Stimulated activated effector memory CD8-positive, alpha-beta T cell treated with anti-CD3 and anti-CD28 coated beads, Interleukin-12 subunit alpha, Interleukin-12 subunit beta, amount 100 ng/mL, for 72 hours (primary cell): ENCODE measurements around the gene ZNF768.
"Not testable (repeated sequence)": the region's sequence is repeated elsewhere in the genome, so short reads cannot be mapped to it uniquely, and the experiment has no call there.

Experiments
- ATAC-seq: fragments of 150-1000 bp; cut with Tn5 transposase; 2 replicates; pipeline ENCODE4 v1.10.0; 2021
- DNase-seq, 2 donors: peaks; one replicate each; pipeline ENCODE4 v3.0.0; 2021 to 2022; ENCODE audit warnings: low spot score in 2 of 2
- H3K27ac Mint-ChIP-seq: one replicate; pipeline ENCODE4 v1.8.0; 2022; ENCODE audit warnings: mild to moderate bottlenecking, mixed read lengths
- H3K36me3 Mint-ChIP-seq: one replicate; pipeline ENCODE4 v1.8.0; 2022; ENCODE audit warnings: mild to moderate bottlenecking, mixed read lengths
- H3K4me1 Mint-ChIP-seq: one replicate; pipeline ENCODE4 v1.8.0; 2022; ENCODE audit warnings: mixed read lengths
- H3K4me3 Mint-ChIP-seq: one replicate; pipeline ENCODE4 v1.8.0; 2022; ENCODE audit warnings: mild to moderate bottlenecking, mixed read lengths
- H3K9me3 Mint-ChIP-seq: one replicate; pipeline ENCODE4 v1.8.0; 2022; ENCODE audit warnings: mixed read lengths

Gene ZNF768

GRCh38 chr16:30530163-30531037, 4.0 kb upstream of the ZNF768 start:
- no peak overlapping the region for H3K4me3 Mint-ChIP-seq
- no peaks in the 10 kb centered on the region for H3K9me3 Mint-ChIP-seq
- DNase-seq = no peak
- H3K4me1 Mint-ChIP-seq = peaks cover 32% of the 10 kb centered on the region
- no peak for ATAC-seq
- H3K36me3 Mint-ChIP-seq = peaks cover 28% of the 10 kb centered on the region
- peak overlapping the region; percentile 74 for H3K27ac Mint-ChIP-seq

DNA sequence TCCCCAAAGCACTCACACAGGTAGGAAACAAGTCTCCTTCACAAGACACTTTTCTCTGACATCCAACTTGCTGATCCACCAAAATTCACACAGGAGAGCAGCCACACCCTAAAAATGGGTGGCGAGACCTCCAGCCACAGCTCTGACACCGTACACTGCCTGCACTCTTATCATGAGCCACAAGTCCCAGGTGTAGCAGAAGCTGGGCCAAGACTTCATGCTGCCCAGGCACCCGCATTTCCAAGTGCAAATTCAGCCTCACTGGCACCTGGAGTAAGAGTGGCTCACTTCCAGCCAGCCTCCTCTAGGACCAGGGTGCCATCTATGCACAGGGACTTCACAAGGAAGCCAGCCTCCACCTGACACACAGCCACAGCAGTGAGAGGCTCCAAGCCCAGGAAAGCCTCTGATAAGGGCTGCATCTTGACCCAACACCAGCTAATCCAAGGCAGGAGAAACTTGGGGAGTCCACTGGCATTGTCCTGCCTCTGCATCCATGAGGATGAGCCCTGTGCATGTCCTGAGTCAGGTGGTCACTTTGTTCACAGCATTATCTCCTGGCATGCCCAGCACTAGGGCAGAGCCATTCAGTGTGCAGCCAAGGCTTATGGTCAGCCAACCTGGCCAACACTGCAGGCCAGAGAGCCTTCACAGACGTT, 2.6 kb upstream of the ZNF768 start:
- Mint-ChIP-seq H3K27ac (peak overlapping the region; percentile 74), H3K36me3 (peaks cover 28% of the 10 kb centered on the region), H3K4me1 (peaks cover 37% of the 10 kb centered on the region), H3K4me3 (peak overlapping the region; percentile 26), H3K9me3 (no peaks in the 10 kb centered on the region)
- no peak for ATAC-seq
- DNase-seq = no peak

DNA sequence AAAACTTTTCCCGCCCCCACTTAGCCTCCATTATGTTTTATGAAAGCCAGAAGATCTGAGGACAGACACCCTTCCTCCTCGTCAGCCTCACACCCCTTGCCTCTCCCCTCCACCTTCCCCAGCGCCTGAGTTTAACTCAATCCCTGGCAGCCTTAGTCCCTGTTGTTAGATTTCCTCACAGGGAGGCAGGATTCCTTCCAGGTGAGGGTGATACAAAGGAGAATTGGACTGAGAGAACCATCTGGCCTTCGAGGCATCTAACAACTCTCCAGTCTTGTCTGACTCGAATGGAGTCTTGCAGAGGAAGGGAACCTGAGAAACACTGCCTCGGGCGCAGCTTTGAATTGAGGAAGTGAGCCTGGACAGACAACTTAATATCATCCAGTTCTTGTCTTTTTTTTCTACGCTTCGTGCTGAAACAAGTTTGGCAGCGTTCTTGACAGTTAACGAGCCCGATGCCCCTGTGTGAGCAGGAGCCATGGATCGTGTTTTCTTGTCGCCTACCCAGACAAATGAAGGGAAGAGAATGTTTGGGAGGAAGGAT, 1.3 kb upstream of the ZNF768 start:
- Mint-ChIP-seq H3K27ac (peak overlapping the region; percentile 93), H3K4me3 (peak overlapping the region; percentile 77), H3K9me3 (no peaks in the 10 kb centered on the region), H3K4me1 (peaks cover 32% of the 10 kb centered on the region), H3K36me3 (peaks cover 40% of the 10 kb centered on the region)
- DNase-seq (no peak), ATAC-seq (no peak)

- Mint-ChIP-seq H3K27ac (peak overlapping the region; percentile 93), H3K4me1 (peaks cover 38% of the 10 kb centered on the region), H3K36me3 (peaks cover 45% of the 10 kb centered on the region), H3K4me3 (peak overlapping the region; percentile 77), H3K9me3 (no peaks in the 10 kb centered on the region)
- ATAC-seq (peak; percentile 89), DNase-seq (peak; percentile 87 to 97)
These were observed 663 bp upstream of the ZNF768 start for GRCh38 chr16:30526823-30527634.

- peak overlapping the region; percentile 67 for H3K27ac Mint-ChIP-seq
These were observed 576 bp downstream of the ZNF768 start for GRCh38 chr16:30525844-30526136.

DNA sequence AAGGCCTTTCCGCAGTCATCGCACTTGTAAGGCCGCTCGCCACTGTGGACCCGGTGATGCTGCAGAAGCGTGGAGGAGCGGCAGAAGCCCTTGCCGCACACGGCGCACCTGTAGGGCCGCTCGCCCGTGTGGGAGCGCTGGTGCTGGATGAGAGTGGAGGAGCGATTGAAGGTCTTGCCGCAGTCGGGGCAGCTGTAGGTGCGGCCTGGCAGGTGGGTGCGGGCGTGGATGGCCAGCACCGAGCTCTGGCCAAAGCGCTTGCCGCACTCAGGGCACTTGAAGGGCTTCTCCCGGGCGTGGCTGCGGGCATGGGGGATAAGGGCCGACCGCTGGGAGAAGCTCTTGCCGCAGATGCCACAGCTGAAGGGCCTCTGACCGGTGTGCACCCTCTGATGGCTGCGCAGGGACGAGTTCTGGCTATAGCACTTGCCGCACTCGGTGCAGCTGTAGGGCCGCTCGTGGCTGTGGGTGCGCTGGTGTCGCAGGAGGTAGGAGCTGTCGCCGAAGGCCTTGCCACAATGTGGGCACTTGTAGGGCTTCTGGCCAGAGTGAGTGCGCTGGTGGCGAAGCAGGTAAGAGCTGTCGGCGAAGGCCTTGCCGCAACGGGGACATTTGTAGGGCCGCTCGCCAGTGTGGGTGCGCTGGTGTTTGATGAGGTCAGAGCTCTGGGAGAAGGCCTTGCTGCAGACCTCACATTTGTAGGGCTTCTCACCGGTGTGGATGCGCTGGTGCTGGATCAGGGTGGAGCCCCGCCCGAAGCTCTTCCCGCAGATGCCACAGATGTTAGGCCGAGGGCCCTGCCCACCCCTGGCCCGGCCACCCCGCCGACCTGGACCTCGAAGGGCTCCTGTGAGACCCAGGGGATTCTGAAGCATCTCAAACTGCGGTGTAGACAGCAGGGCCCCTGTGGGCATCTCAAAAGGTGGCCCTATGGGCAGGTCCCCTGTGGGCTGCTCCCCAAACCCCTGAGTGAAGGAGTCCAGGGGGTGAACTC, 1.5 kb downstream of the ZNF768 start:
- H3K4me1 Mint-ChIP-seq = peaks cover 47% of the 10 kb centered on the region
- peak overlapping the region; percentile 39 for H3K27ac Mint-ChIP-seq
- DNase-seq (no peak), ATAC-seq (no peak)
- H3K4me3 Mint-ChIP-seq = peak overlapping the region; percentile 50
- H3K36me3 Mint-ChIP-seq = peaks cover 50% of the 10 kb centered on the region
- H3K9me3 Mint-ChIP-seq = no peaks in the 10 kb centered on the region

More at GRCh38 chr16:30525844-30526136, 576 bp downstream of the ZNF768 start:
- Mint-ChIP-seq H3K9me3 (no peaks in the 10 kb centered on the region), H3K4me3 (peak overlapping the region; percentile 77), H3K36me3 (peaks cover 45% of the 10 kb centered on the region), H3K4me1 (peaks cover 40% of the 10 kb centered on the region)
- DNase-seq (no peak), ATAC-seq (no peak)

DNA sequence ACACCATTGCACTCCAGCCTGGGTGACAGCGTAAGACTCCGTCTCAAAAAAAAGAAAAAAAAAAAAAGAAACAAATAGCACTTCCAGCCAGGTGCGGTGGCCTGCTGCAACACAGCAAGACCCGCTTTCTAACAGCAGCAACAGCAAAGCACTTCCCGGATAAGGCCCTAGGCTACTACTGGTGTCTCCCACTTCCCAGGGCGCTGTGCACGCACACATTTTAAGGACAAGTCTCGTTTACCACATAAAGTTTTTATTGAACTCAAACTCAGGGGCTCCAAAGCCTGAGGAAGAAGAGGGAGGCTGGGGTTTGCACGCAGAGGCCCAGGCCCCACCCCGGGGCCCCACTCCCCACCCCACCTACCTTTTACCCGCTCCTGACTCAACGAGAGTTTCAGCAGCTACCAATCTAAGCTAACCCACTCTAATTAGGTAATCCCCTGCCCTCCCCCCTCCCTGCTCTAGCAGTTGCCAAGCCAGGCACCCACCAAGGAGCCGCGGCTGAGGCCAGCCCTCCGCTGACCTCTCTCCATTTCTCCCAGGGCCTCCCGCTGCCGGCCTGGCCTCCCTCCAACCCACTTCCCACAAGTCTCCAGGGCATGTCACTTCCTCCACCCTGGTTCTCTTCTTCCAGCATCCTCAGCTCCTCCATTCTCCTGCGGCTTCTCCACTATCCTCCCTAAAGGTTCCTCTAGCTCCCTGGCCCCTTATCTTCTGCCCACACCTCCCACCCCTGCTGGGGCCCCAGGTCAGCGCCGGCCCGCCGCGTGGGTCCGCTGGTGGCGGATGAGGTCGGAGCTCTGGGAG, 2.4 kb downstream of the ZNF768 start:
- Mint-ChIP-seq H3K9me3 (no peaks in the 10 kb centered on the region), H3K36me3 (peaks cover 60% of the 10 kb centered on the region), H3K4me3 (peak overlapping the region; percentile 50), H3K4me1 (peaks cover 56% of the 10 kb centered on the region), H3K27ac (peak overlapping the region; percentile 39)
- DNase-seq (no peak), ATAC-seq (no peak)

DNA sequence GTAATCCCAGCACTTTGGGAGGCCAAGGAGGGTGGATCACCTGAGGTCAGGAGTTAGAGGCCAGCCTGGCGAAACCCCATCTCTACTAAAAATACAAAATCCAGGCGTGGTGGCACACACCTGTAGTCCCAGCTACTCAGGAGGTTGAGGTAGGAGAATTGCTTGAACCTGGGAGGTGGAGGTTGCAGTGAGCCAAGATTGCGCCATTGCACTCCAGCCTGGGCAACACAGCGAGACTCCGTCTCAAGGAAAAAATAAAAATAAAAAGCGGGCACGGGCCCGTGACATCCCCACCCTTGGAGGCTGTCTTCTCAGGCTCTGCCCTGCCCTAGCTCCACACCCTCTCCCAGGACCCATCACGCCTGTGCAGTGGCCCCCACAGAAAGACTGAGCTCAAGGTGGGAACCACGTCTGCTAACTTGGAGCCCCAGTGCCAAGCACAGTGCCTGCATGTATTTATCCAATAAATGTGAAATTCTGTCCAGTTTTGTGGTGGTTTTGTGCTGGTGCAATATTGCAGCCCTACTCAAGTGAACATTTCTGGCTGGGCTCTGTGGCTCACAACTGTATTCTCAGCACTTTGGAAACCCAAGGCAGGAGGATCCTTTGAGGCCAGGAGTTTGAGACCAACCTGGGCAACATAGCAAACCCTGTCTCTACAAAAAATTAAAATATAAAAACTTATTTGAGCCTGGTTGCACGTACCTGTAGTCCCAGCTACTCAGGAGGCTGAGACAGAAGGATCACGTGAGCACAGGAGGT, 3.5 kb downstream of the ZNF768 start:
- DNase-seq, ATAC-seq, H3K4me3 Mint-ChIP-seq, H3K9me3 Mint-ChIP-seq: not testable (repeated sequence)
- Mint-ChIP-seq H3K4me1 (peaks cover 54% of the 10 kb centered on the region), H3K27ac (peak overlapping the region; percentile 39), H3K36me3 (peaks cover 70% of the 10 kb centered on the region)

GRCh38 chr16:30521873-30522641, 4.3 kb downstream of the ZNF768 start:
- H3K27ac Mint-ChIP-seq = peak overlapping the region; percentile 39
- ATAC-seq = no peak
- no peaks in the 10 kb centered on the region for H3K9me3 Mint-ChIP-seq
- DNase-seq = no peak
- peaks cover 46% of the 10 kb centered on the region for H3K4me1 Mint-ChIP-seq
- no peak overlapping the region for H3K4me3 Mint-ChIP-seq
- H3K36me3 Mint-ChIP-seq = peaks cover 79% of the 10 kb centered on the region

DNA sequence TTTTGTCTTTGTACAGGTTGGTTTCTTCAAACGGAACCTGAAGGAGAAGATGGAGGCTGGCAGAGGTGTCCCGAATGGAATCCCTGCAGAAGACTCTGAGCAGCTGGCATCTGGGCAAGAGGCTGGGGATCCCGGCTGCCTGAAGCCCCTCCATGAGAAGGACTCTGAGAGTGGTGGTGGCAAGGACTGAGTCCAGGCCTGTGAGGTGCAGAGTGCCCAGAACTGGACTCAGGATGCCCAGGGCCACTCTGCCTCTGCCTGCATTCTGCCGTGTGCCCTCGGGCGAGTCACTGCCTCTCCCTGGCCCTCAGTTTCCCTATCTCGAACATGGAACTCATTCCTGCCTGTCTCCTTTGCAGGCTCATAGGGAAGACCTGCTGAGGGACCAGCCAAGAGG, 4.9 kb downstream of the ZNF768 start:
- Mint-ChIP-seq H3K36me3 (peaks cover 84% of the 10 kb centered on the region), H3K4me3 (no peak overlapping the region), H3K9me3 (no peaks in the 10 kb centered on the region), H3K27ac (peak overlapping the region; percentile 39), H3K4me1 (peaks cover 49% of the 10 kb centered on the region)
- ATAC-seq (no peak), DNase-seq (no peak)

- H3K36me3 Mint-ChIP-seq = peaks cover 99% of the 10 kb centered on the region
- peak overlapping the region; percentile 91 for H3K27ac Mint-ChIP-seq
- no peak overlapping the region for H3K4me3 Mint-ChIP-seq
- no peak for ATAC-seq
- H3K4me1 Mint-ChIP-seq = peaks cover 47% of the 10 kb centered on the region
- DNase-seq = no peak
- H3K9me3 Mint-ChIP-seq = no peaks in the 10 kb centered on the region
These were observed 7.0 kb downstream of the ZNF768 start for GRCh38 chr16:30519120-30520049.

GRCh38 chr16:30518552-30518951, 7.8 kb downstream of the ZNF768 start:
- ATAC-seq (no peak), DNase-seq (no peak)
- peak overlapping the region; percentile 91 for H3K27ac Mint-ChIP-seq
- H3K9me3 Mint-ChIP-seq = no peaks in the 10 kb centered on the region
- peaks cover 100% of the 10 kb centered on the region for H3K36me3 Mint-ChIP-seq
- peaks cover 42% of the 10 kb centered on the region for H3K4me1 Mint-ChIP-seq
- no peak overlapping the region for H3K4me3 Mint-ChIP-seq
